Natural killer cell (primary cell): Measurements from ENCODE around the gene VGLL4. TPM values are rescaled to one million over a fixed set of nuclear protein-coding genes. Genes with fewer than 3 reads are reported as not detected.
"Not testable (repeated sequence)": the region's sequence is repeated elsewhere in the genome, so short reads cannot be mapped to it uniquely, and the experiment has no call there.

Source experiments
- ATAC-seq, 3 donors: fragments of 150-1000 bp in 2 of 3; fragments of 200-7000 bp in 1 of 3; cut with Tn5 transposase; 1 replicate in 1 of 3; 2 replicates in 2 of 3; pipeline ENCODE4 v1.10.0; 2021; ENCODE audit warnings: mild to moderate bottlenecking in 2 of 3, moderate library complexity in 2 of 3
- DNase-seq, 2 donors: peaks; one replicate each; pipeline versions ENCODE4 v3.0.0 to v3.0.0-alpha.2; 2013 to 2021; ENCODE audit warnings: mixed read lengths in 1 of 2
- H3K27ac ChIP-seq: one replicate; pipeline ENCODE4 v1.5.1; 2013; ENCODE audit warnings: mild to moderate bottlenecking, low read length
- H3K27me3 ChIP-seq: one replicate; pipeline ENCODE4 v1.6.1; 2013; ENCODE audit warnings: low read length; ENCODE audit not compliant: control insufficient read depth, insufficient read depth
- H3K36me3 ChIP-seq: one replicate; pipeline ENCODE4 v1.6.1; 2013; ENCODE audit warnings: low read length; ENCODE audit not compliant: control insufficient read depth, insufficient read depth
- H3K4me1 ChIP-seq: one replicate; pipeline ENCODE4 v1.6.1; 2013; ENCODE audit warnings: low read length; ENCODE audit not compliant: control insufficient read depth, insufficient read depth
- H3K4me3 ChIP-seq: one replicate; pipeline ENCODE4 v1.5.1; 2013; ENCODE audit warnings: low read length
- H3K9me3 ChIP-seq: one replicate; pipeline ENCODE4 v1.6.1; 2013; ENCODE audit warnings: low read length; ENCODE audit not compliant: control insufficient read depth, insufficient read depth
- H3K27ac Mint-ChIP-seq, 2 donors: one replicate each; pipeline ENCODE4 v1.8.0; 2022; ENCODE audit warnings: mild to moderate bottlenecking in 2 of 2, mixed read lengths in 2 of 2, moderate library complexity in 1 of 2
- H3K27me3 Mint-ChIP-seq, 2 donors: one replicate each; pipeline ENCODE4 v1.8.0; 2022; ENCODE audit warnings: low read depth in 2 of 2, mixed read lengths in 2 of 2
- H3K36me3 Mint-ChIP-seq: one replicate; pipeline ENCODE4 v1.8.0; 2022; ENCODE audit warnings: mixed read lengths
- H3K4me1 Mint-ChIP-seq, 2 donors: one replicate each; pipeline ENCODE4 v1.8.0; 2022; ENCODE audit warnings: mixed read lengths in 2 of 2
- H3K4me3 Mint-ChIP-seq: one replicate; pipeline ENCODE4 v1.8.0; 2022; ENCODE audit warnings: mild to moderate bottlenecking, moderate library complexity, mixed read lengths
- H3K9me3 Mint-ChIP-seq, 2 donors: one replicate each; pipeline ENCODE4 v1.8.0; 2022; ENCODE audit warnings: mixed read lengths in 2 of 2
- WGBS: methylation state at CpG from one replicate; pipeline ENCODE4 v1.1.7; 2013; ENCODE audit warnings: missing lambda C conversion rate; ENCODE audit not compliant: insufficient coverage; 5-methylcytosine and 5-hydroxymethylcytosine counted together
- intact Hi-C: fragments of 100-400 bp; cut with micrococcal nuclease; formaldehyde crosslinking; loops from one replicate; pipeline ENCODE4 v1.14.2; 2022
- total RNA-seq, 4 donors: library from RNA; stranded (reverse); fragments of 120-200 nt in 1 of 4; gene quantifications; one replicate each; pipeline versions ENCODE4 v1.2.3 to v1.2.4, GENCODE V29; 2013 to 2022
- TF ChIP-seq, protein P1 (sequence below): fragments of 200-600 bp; IDR thresholded peaks from one replicate; pipeline ENCODE4 v1.8.0; 2022; ENCODE audit warnings: antibody characterized with exemption

VGLL4 gene
- total RNA-seq, 3 donors from 2014 or later (not counting 1 experiment from before 2014, with no cell fraction given): 29.5 to 42.8 (median 34.6) TPM

DNA sequence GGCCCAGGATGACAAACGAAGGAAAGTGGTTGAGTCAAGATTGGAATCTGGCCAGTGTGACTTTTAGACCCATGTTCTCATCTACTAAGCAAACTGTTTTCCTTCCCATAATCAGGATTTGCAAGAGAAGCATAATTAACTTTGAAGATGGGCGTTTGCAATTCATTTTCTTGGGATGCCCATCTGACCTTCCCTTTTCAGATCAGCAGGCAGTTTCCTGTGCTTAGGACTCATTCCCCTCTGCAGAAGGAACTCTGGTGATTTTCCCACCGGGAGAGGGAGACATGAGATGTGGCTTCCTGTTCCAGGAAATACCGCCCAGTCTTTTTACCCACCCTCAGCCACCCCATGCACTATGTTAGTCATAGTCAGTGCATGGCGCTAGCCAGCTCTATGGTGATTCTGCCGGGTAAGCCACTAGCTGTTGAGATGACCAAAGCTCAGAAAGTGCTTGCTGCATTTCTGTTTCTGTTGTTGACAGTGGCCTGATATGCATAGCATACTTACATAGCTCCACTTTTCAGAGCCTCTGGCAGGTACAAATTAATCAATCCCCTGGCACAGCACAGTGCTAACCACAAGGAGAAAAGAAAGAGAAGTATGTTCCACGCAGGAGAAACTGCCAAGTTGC is 129.4 kb downstream of the VGLL4 start:
- H3K36me3 ChIP-seq: no peaks in the 10 kb centered on the region
- no peak overlapping the region for H3K4me3 ChIP-seq
- H3K27ac ChIP-seq: no peak overlapping the region
- TF ChIP-seq, protein P1, sequence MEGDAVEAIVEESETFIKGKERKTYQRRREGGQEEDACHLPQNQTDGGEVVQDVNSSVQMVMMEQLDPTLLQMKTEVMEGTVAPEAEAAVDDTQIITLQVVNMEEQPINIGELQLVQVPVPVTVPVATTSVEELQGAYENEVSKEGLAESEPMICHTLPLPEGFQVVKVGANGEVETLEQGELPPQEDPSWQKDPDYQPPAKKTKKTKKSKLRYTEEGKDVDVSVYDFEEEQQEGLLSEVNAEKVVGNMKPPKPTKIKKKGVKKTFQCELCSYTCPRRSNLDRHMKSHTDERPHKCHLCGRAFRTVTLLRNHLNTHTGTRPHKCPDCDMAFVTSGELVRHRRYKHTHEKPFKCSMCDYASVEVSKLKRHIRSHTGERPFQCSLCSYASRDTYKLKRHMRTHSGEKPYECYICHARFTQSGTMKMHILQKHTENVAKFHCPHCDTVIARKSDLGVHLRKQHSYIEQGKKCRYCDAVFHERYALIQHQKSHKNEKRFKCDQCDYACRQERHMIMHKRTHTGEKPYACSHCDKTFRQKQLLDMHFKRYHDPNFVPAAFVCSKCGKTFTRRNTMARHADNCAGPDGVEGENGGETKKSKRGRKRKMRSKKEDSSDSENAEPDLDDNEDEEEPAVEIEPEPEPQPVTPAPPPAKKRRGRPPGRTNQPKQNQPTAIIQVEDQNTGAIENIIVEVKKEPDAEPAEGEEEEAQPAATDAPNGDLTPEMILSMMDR: no peak
- Mint-ChIP-seq H3K27me3 (no peaks in the 10 kb centered on the region), H3K4me1 (peaks cover 15 to 26% of the 10 kb centered on the region in 2 donors), H3K4me3 (no peak overlapping the region), H3K36me3 (no peaks in the 10 kb centered on the region), H3K27ac (peak overlapping the region in 1 of 2 donors; percentile 9), H3K9me3 (no peaks in the 10 kb centered on the region)
- no peak for DNase-seq
- no peaks in the 10 kb centered on the region for H3K4me1 ChIP-seq
- H3K9me3 ChIP-seq: no peaks in the 10 kb centered on the region
- no peaks in the 10 kb centered on the region for H3K27me3 ChIP-seq
- no peak for ATAC-seq
- WGBS: 33% methylated on average over 7 of the region's 7 CpGs
- intact Hi-C loops: no loop called here

DNA sequence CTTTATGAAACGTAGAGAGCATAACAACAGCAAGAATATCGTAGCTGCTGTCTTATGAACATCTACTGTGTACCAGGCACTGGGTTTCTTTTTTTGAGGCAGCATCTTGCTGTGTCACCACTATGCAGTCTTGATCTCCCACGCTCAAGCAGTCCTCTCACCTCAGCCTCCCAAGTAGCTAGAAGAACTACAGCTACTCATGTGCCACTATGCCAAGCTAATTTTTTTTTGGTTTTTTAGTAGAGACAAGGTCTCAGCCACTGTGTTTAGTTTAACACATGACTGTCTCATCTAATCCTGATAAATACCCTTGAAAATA is 129.9 kb downstream of the VGLL4 start:
- peak overlapping the region in 1 of 2 donors; percentile 9 for H3K27ac Mint-ChIP-seq
- WGBS: 94% methylated on average over 3 of the region's 3 CpGs
- Histone ChIP-seq H3K9me3 (no peaks in the 10 kb centered on the region), H3K4me3 (no peak overlapping the region), H3K36me3 (no peaks in the 10 kb centered on the region), H3K4me1 (no peaks in the 10 kb centered on the region), H3K27me3 (no peaks in the 10 kb centered on the region), H3K27ac (no peak overlapping the region)
- no peak overlapping the region for H3K4me3 Mint-ChIP-seq
- no peaks in the 10 kb centered on the region for H3K36me3 Mint-ChIP-seq
- DNase-seq: no peak
- no peaks in the 10 kb centered on the region for H3K9me3 Mint-ChIP-seq
- intact Hi-C loops: no loop called here
- peaks cover 15 to 26% of the 10 kb centered on the region in 2 donors for H3K4me1 Mint-ChIP-seq
- TF ChIP-seq, protein P1: no peak
- H3K27me3 Mint-ChIP-seq: no peaks in the 10 kb centered on the region
- ATAC-seq: no peak

DNA sequence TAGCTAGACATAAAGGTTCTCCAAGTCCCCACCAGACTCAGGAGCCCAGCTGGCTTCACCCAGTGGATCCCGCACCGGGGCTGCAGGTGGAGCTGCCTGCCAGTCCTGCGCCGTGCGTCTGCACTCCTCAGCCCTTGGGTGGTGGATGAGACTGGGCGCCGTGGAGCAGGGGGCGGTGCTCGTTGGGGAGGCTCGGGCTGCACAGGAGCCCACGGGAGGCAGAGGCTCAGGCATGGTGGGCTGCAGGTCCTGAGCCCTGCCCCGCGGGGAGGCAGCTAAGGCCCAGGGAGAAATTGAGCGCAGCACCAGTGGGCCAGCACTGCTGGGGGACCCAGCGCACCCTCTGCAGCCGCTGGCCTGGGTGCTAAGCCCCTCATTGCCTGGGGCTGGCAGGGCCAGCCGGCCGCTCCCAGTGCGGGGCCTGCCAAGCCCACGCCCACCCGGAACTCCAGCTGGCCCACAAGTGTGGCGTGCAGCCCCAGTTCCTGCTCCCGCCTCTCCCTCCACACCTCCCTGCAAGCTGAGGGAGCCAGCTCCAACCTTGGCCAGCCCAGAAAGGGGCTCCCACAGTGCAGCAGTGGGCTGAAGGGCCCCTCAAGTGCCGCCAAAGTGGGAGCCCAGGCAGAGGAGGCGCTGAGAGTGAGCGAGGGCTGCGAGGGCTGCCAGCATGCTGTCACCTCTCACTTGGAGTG is 130.4 kb downstream of the VGLL4 start:
- 98% methylated on average over 27 of the region's 27 CpGs for WGBS
- H3K4me3 ChIP-seq, H3K9me3 ChIP-seq, H3K27ac ChIP-seq, H3K36me3 Mint-ChIP-seq, H3K36me3 ChIP-seq, H3K27me3 Mint-ChIP-seq, H3K27me3 ChIP-seq, H3K4me3 Mint-ChIP-seq, H3K4me1 ChIP-seq, H3K9me3 Mint-ChIP-seq, ATAC-seq, H3K27ac Mint-ChIP-seq, DNase-seq, intact Hi-C loops: not testable (repeated sequence)
- peaks cover 15 to 26% of the 10 kb centered on the region in 2 donors for H3K4me1 Mint-ChIP-seq

DNA sequence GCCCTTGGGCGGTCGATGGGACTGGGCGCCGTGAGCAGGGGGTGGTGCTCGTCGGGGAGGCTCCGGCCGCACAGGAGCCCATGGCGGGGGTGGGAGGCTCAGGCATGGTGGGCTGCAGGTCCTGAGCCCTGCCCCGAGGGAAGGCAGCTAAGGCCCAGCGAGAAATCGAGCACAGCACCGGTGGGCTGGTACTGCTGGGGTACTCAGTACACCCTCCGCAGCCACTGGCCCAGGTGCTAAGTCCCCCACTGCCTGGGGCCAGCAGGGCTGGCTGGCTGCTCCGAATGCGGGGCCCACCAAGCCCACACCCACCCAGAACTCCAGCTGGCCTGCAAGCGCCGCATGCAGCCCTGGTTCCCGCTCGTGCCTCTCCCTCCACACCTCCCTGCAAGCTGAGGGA is 132.1 kb downstream of the VGLL4 start:
- ATAC-seq, H3K27me3 ChIP-seq, H3K27me3 Mint-ChIP-seq, H3K36me3 ChIP-seq, DNase-seq, H3K9me3 Mint-ChIP-seq, H3K9me3 ChIP-seq, H3K4me3 ChIP-seq, H3K4me1 ChIP-seq, H3K27ac ChIP-seq, intact Hi-C loops, H3K27ac Mint-ChIP-seq, H3K4me3 Mint-ChIP-seq, H3K36me3 Mint-ChIP-seq: not testable (repeated sequence)
- WGBS: 98% methylated on average over 14 of the region's 20 CpGs
- peaks cover 20 to 26% of the 10 kb centered on the region in 2 donors for H3K4me1 Mint-ChIP-seq
